ENCODE measurements around the gene FAM98B.

Gene FAM98B

GRCh38 chr15:38481761-38482160, 27.8 kb downstream of the FAM98B start:
- H3K36me3 ChIP-seq (ENCODE audit: control insufficient read depth in 4 of 4, insufficient read depth in 4 of 4, low read length in 3 of 4): peaks cover 9 to 31% (median 16%) of the 10 kb centered on the region in 4 experiments
- H3K4me1 ChIP-seq (ENCODE audit: control extremely low read depth in 1 of 4, control insufficient read depth in 4 of 4, insufficient read depth in 4 of 4, low read length in 3 of 4): peaks cover 0 to 12% (median 5%) of the 10 kb centered on the region in 4 experiments
- WGBS (ENCODE audit: insufficient coverage): 100% methylated on average over 1 of the region's 3 CpGs
- H3K27me3 ChIP-seq (replicated peaks in 2 of 5; ENCODE audit: control insufficient read depth in 4 of 5, insufficient read depth in 5 of 5, low read length in 4 of 5): no peaks in the 10 kb centered on the region
- H3K4me3 ChIP-seq (ENCODE audit: control insufficient read depth in 1 of 7, extremely low read depth in 1 of 7, insufficient read depth in 4 of 7, low read depth in 2 of 7, low read length in 6 of 7): no peak overlapping the region
- no peak overlapping the region for H3K27ac ChIP-seq (ENCODE audit: insufficient read depth in 1 of 2, low read depth in 1 of 2, low read length in 2 of 2, poor library complexity in 1 of 2, severe bottlenecking in 2 of 2)
- ChIA-PET POLR2A (no interaction called here), CTCF (interaction anchor here (0.8 to 1.1 kb wide), 3 partner anchors 9 to 202 kb away, joined by 3 to 4 read pairs (median 3); no protein-coding TSS in a partner anchor)
- H3K9me3 ChIP-seq (ENCODE audit: control extremely low read depth in 1 of 5, control insufficient read depth in 4 of 5, insufficient read depth in 2 of 5, low read depth in 1 of 5, low read length in 4 of 5): no peaks in the 10 kb centered on the region
- no peak for DNase-seq

DNA sequence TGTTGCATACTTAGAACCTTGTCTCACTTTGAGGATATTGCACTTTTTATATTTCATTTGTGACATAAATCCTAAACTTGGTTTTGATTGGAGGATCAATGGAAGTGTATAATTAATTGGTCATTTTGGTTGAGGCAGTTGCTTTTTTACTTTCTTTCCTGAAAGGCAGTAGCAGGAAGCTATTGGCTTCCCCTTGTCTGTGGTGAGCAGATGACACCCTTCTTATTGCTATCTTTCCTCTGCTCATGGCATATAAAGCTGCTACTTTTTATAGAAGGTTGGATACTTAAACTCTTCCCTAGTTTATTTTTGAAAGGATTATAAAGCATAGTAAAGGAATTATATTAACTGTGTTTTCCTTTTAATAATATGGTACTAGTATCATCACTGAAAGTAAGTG, 28.6 kb downstream of the FAM98B start:
- Histone ChIP-seq H3K27ac (ENCODE audit: insufficient read depth in 1 of 2, low read depth in 1 of 2, low read length in 2 of 2, poor library complexity in 1 of 2, severe bottlenecking in 2 of 2) (no peak overlapping the region), H3K27me3 (replicated peaks in 2 of 5; ENCODE audit: control insufficient read depth in 4 of 5, insufficient read depth in 5 of 5, low read length in 4 of 5) (no peaks in the 10 kb centered on the region), H3K9me3 (ENCODE audit: control extremely low read depth in 1 of 5, control insufficient read depth in 4 of 5, insufficient read depth in 2 of 5, low read depth in 1 of 5, low read length in 4 of 5) (no peaks in the 10 kb centered on the region), H3K36me3 (ENCODE audit: control insufficient read depth in 4 of 4, insufficient read depth in 4 of 4, low read length in 3 of 4) (peaks cover 7 to 28% (median 13%) of the 10 kb centered on the region in 4 experiments), H3K4me3 (ENCODE audit: control insufficient read depth in 1 of 7, extremely low read depth in 1 of 7, insufficient read depth in 4 of 7, low read depth in 2 of 7, low read length in 6 of 7) (no peak overlapping the region), H3K4me1 (ENCODE audit: control extremely low read depth in 1 of 4, control insufficient read depth in 4 of 4, insufficient read depth in 4 of 4, low read length in 3 of 4) (peaks cover 0 to 12% (median 5%) of the 10 kb centered on the region in 4 experiments)
- CTCF ChIA-PET: interaction anchor here (1.1 kb wide), 1 partner anchor 201 kb away, joined by 3 read pairs; no protein-coding TSS in a partner anchor
- DNase-seq: peak in 1 of 3 donors; percentile 14
- POLR2A ChIA-PET: no interaction called here

DNA sequence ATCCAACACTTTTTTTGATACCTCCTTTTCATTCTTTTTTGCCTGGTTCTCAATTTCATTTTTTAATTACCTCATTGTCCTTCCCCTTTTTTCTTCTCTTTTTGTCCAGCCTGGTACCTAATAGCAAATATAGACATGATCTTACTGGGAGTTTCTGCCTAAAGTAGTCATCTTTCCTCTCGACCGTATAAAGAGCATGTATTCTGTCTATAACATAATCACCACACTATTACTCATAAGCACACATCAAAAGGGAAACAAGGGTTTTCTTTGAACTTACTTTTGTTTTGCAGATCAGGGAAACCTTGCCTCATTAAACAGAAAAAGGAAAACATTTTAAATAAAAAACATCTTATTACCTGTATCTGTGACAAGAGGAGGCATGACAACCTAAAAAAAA, 33.0 kb downstream of the FAM98B start:
- Histone ChIP-seq H3K9me3 (ENCODE audit: control extremely low read depth in 1 of 5, control insufficient read depth in 4 of 5, insufficient read depth in 2 of 5, low read depth in 1 of 5, low read length in 4 of 5) (no peaks in the 10 kb centered on the region), H3K27me3 (replicated peaks in 2 of 5; ENCODE audit: control insufficient read depth in 4 of 5, insufficient read depth in 5 of 5, low read length in 4 of 5) (no peaks in the 10 kb centered on the region), H3K27ac (ENCODE audit: insufficient read depth in 1 of 2, low read depth in 1 of 2, low read length in 2 of 2, poor library complexity in 1 of 2, severe bottlenecking in 2 of 2) (peak overlapping the region in 1 of 2 experiments; percentile 7), H3K4me1 (ENCODE audit: control extremely low read depth in 1 of 4, control insufficient read depth in 4 of 4, insufficient read depth in 4 of 4, low read length in 3 of 4) (peaks cover 0 to 5% (median 2%) of the 10 kb centered on the region in 4 experiments), H3K36me3 (ENCODE audit: control insufficient read depth in 4 of 4, insufficient read depth in 4 of 4, low read length in 3 of 4) (peaks cover 0 to 22% (median 10%) of the 10 kb centered on the region in 4 experiments), H3K4me3 (ENCODE audit: control insufficient read depth in 1 of 7, extremely low read depth in 1 of 7, insufficient read depth in 4 of 7, low read depth in 2 of 7, low read length in 6 of 7) (no peak overlapping the region)
- ChIA-PET CTCF (interaction anchor here (0.8 to 1.6 kb wide), 5 partner anchors 10 to 202 kb away, joined by 3 to 4 read pairs (median 4); no protein-coding TSS in a partner anchor), POLR2A (no interaction called here)
- WGBS (ENCODE audit: insufficient coverage): 80% methylated on average over 2 of the region's 2 CpGs
- DNase-seq: peak in 1 of 3 donors; percentile 4

- Histone ChIP-seq H3K4me3 (ENCODE audit: control insufficient read depth in 1 of 7, extremely low read depth in 1 of 7, insufficient read depth in 4 of 7, low read depth in 2 of 7, low read length in 6 of 7) (no peak overlapping the region), H3K4me1 (ENCODE audit: control extremely low read depth in 1 of 4, control insufficient read depth in 4 of 4, insufficient read depth in 4 of 4, low read length in 3 of 4) (peaks cover 0 to 3% (median 1%) of the 10 kb centered on the region in 4 experiments), H3K36me3 (ENCODE audit: control insufficient read depth in 4 of 4, insufficient read depth in 4 of 4, low read length in 3 of 4) (peaks cover 0 to 20% (median 11%) of the 10 kb centered on the region in 4 experiments), H3K27ac (ENCODE audit: insufficient read depth in 1 of 2, low read depth in 1 of 2, low read length in 2 of 2, poor library complexity in 1 of 2, severe bottlenecking in 2 of 2) (no peak overlapping the region), H3K27me3 (replicated peaks in 2 of 5; ENCODE audit: control insufficient read depth in 4 of 5, insufficient read depth in 5 of 5, low read length in 4 of 5) (no peaks in the 10 kb centered on the region), H3K9me3 (ENCODE audit: control extremely low read depth in 1 of 5, control insufficient read depth in 4 of 5, insufficient read depth in 2 of 5, low read depth in 1 of 5, low read length in 4 of 5) (no peaks in the 10 kb centered on the region)
- DNase-seq: no peak
- no CpG with 5 or more reads among the region's 1 CpG for WGBS (ENCODE audit: insufficient coverage)
- ChIA-PET CTCF (interaction anchor here (0.8 to 1.0 kb wide), 2 partner anchors 200 to 212 kb away, joined by 3 to 4 read pairs; no protein-coding TSS in a partner anchor), POLR2A (no interaction called here)
Observed at GRCh38 chr15:38487378-38487777, 33.5 kb downstream of the FAM98B start.

DNA sequence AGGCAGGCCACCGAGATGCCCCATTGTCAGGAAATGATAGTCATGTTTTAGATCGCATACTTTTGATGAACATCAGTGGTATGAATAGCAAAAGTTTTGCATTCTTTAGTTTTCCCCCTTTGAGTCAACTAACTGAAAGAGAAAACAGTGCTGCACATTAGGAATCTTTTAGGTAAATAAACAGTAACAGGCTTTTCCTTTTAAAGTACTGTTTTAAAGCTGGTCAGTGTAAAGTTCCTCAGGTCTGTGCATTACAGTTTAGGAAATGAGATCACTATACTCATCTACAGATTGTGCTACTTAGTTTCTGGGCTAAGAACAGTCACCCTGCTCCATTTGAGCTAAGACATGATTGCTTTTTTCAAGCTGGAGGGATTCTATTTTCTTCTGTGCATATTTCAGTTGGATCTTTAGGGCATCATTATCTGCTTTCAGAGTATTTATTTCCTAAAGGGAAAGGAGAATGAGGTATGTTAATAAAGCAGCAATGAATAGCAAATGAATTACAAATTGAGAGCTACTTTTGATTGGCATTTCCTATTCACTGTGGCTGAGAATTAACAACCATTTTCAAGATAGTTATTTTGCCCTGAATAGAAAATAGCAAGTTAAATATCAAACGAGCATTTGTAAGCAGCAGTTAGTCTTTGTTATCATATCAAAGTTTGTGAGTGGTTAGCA, 36.5 kb downstream of the FAM98B start:
- H3K27ac ChIP-seq (ENCODE audit: insufficient read depth in 1 of 2, low read depth in 1 of 2, low read length in 2 of 2, poor library complexity in 1 of 2, severe bottlenecking in 2 of 2): no peak overlapping the region
- no peaks in the 10 kb centered on the region for H3K9me3 ChIP-seq (ENCODE audit: control extremely low read depth in 1 of 5, control insufficient read depth in 4 of 5, insufficient read depth in 2 of 5, low read depth in 1 of 5, low read length in 4 of 5)
- H3K4me3 ChIP-seq (ENCODE audit: control insufficient read depth in 1 of 7, extremely low read depth in 1 of 7, insufficient read depth in 4 of 7, low read depth in 2 of 7, low read length in 6 of 7): no peak overlapping the region
- H3K4me1 ChIP-seq (ENCODE audit: control extremely low read depth in 1 of 4, control insufficient read depth in 4 of 4, insufficient read depth in 4 of 4, low read length in 3 of 4): no peaks in the 10 kb centered on the region
- DNase-seq: no peak
- ChIA-PET POLR2A (no interaction called here), CTCF (interaction anchor here (1.4 kb wide), 1 partner anchor 9 kb away, joined by 3 read pairs; no protein-coding TSS in a partner anchor)
- H3K36me3 ChIP-seq (ENCODE audit: control insufficient read depth in 4 of 4, insufficient read depth in 4 of 4, low read length in 3 of 4): peaks cover 0 to 21% (median 10%) of the 10 kb centered on the region in 4 experiments
- 91% methylated on average over 3 of the region's 3 CpGs for WGBS (ENCODE audit: insufficient coverage)
- no peaks in the 10 kb centered on the region for H3K27me3 ChIP-seq (replicated peaks in 2 of 5; ENCODE audit: control insufficient read depth in 4 of 5, insufficient read depth in 5 of 5, low read length in 4 of 5)

DNA sequence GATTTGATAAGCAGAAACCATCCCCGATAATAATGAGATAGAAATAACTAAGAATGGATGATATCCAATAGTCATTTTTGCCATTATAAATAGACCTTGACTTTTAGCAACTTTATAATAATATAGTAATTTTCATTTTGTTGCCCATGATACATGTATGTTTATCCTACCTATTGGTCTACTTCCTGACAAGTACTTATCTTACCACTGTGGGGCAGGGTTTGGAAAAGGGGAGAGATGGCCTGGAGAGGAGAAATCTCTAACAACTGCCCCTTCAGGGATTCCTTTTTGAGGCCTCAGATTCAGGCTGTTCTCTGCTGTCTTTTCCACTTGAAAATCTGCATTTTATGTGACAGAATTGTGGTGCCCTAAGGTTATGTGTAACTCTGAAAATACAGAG, 42.2 kb downstream of the FAM98B start:
- H3K27ac ChIP-seq (ENCODE audit: insufficient read depth in 1 of 2, low read depth in 1 of 2, low read length in 2 of 2, poor library complexity in 1 of 2, severe bottlenecking in 2 of 2): no peak overlapping the region
- H3K4me3 ChIP-seq (ENCODE audit: control insufficient read depth in 1 of 7, extremely low read depth in 1 of 7, insufficient read depth in 4 of 7, low read depth in 2 of 7, low read length in 6 of 7): no peak overlapping the region
- H3K4me1 ChIP-seq (ENCODE audit: control extremely low read depth in 1 of 4, control insufficient read depth in 4 of 4, insufficient read depth in 4 of 4, low read length in 3 of 4): peaks cover 0 to 2% (median 0%) of the 10 kb centered on the region in 4 experiments
- no CpG with 5 or more reads among the region's 1 CpG for WGBS (ENCODE audit: insufficient coverage)
- peaks cover 0 to 8% (median 4%) of the 10 kb centered on the region in 5 experiments for H3K9me3 ChIP-seq (ENCODE audit: control extremely low read depth in 1 of 5, control insufficient read depth in 4 of 5, insufficient read depth in 2 of 5, low read depth in 1 of 5, low read length in 4 of 5)
- H3K36me3 ChIP-seq (ENCODE audit: control insufficient read depth in 4 of 4, insufficient read depth in 4 of 4, low read length in 3 of 4): peaks cover 3 to 23% (median 17%) of the 10 kb centered on the region in 4 experiments
- H3K27me3 ChIP-seq (replicated peaks in 2 of 5; ENCODE audit: control insufficient read depth in 4 of 5, insufficient read depth in 5 of 5, low read length in 4 of 5): no peaks in the 10 kb centered on the region
- no peak for DNase-seq
- CTCF ChIA-PET: interaction anchor here (1.2 to 1.5 kb wide), 3 partner anchors 11 to 211 kb away, joined by 3 to 7 read pairs (median 3); no protein-coding TSS in a partner anchor
- POLR2A ChIA-PET: no interaction called here

DNA sequence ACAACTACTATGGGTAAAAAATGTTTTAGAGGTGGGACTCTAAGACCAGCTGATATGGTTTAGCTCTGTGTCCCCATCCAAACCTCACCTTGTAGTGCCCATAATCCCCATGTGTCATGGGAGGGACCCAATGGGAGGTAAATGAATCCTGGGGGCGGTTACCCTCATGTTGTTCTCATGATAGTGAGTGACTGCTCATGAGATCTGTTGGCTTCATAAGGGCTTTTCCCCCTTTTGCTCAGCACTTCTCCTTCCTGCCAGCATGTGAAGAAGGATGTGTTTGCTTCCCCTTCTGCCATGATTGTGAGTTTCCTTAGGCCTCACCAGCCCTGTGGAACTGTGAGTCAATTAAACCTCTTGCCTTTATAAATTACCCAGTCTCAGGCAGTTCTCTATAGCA, 45.7 kb downstream of the FAM98B start:
- POLR2A ChIA-PET: interaction anchor here (0.5 kb wide), 1 partner anchor 11 kb away, joined by 3 read pairs; no protein-coding TSS in a partner anchor
- WGBS (ENCODE audit: insufficient coverage): 100% methylated on average over 1 of the region's 1 CpG
- DNase-seq: peak in 1 of 3 donors; percentile 3
- Histone ChIP-seq H3K4me3 (ENCODE audit: control insufficient read depth in 1 of 7, extremely low read depth in 1 of 7, insufficient read depth in 4 of 7, low read depth in 2 of 7, low read length in 6 of 7) (no peak overlapping the region), H3K27me3 (replicated peaks in 2 of 5; ENCODE audit: control insufficient read depth in 4 of 5, insufficient read depth in 5 of 5, low read length in 4 of 5) (no peaks in the 10 kb centered on the region), H3K4me1 (ENCODE audit: control extremely low read depth in 1 of 4, control insufficient read depth in 4 of 4, insufficient read depth in 4 of 4, low read length in 3 of 4) (peaks cover 0 to 2% (median 0%) of the 10 kb centered on the region in 4 experiments), H3K36me3 (ENCODE audit: control insufficient read depth in 4 of 4, insufficient read depth in 4 of 4, low read length in 3 of 4) (peaks cover 0 to 22% (median 17%) of the 10 kb centered on the region in 4 experiments), H3K27ac (ENCODE audit: insufficient read depth in 1 of 2, low read depth in 1 of 2, low read length in 2 of 2, poor library complexity in 1 of 2, severe bottlenecking in 2 of 2) (no peak overlapping the region), H3K9me3 (ENCODE audit: control extremely low read depth in 1 of 5, control insufficient read depth in 4 of 5, insufficient read depth in 2 of 5, low read depth in 1 of 5, low read length in 4 of 5) (peaks cover 0 to 8% (median 4%) of the 10 kb centered on the region in 5 experiments)
- CTCF ChIA-PET: interaction anchor here (1.0 to 1.5 kb wide), 4 partner anchors 9 to 191 kb away, joined by 3 to 4 read pairs (median 4); no protein-coding TSS in a partner anchor

Measured in common myeloid progenitor, CD34-positive (primary cell).